GM15510 (cell line): ENCODE results near the gene CHTOP.
A peak's percentile ranks its signal among the peaks of the same experiment; 100 is the strongest.

Experiments
- POLR2A ChIP-seq: IDR thresholded peaks from 3 replicates; pipeline ENCODE4 v1.6.1; 2011; ENCODE audit warnings: borderline replicate concordance; ENCODE audit not compliant: insufficient read length; ENCODE audit errors: extremely low read depth

Gene CHTOP

GRCh38 chr1:153633754-153634665, at the start of gene CHTOP:
Gene CHTOP (plus strand): TSS chr1:153634066. CDS start chr1:153636589, 2,523 bp downstream.
- TF ChIP-seq POLR2A, result peak; percentile 90

- TF ChIP-seq POLR2A, result no peak
Observed at GRCh38 chr1:153585006-153585405, 48.9 kb upstream of the CHTOP start.

- no peak for TF ChIP-seq POLR2A
Observed at GRCh38 chr1:153586347-153586746, 47.5 kb upstream of the CHTOP start.

- no peak for TF ChIP-seq POLR2A
Observed at GRCh38 chr1:153587314-153587713, 46.6 kb upstream of the CHTOP start.

- TF ChIP-seq POLR2A, result no peak
Observed at GRCh38 chr1:153588482-153588881, 45.4 kb upstream of the CHTOP start.

- no peak for TF ChIP-seq POLR2A
Observed at GRCh38 chr1:153592748-153593147, 41.1 kb upstream of the CHTOP start.

GRCh38 chr1:153597206-153597605, 36.7 kb upstream of the CHTOP start:
- no peak for TF ChIP-seq POLR2A

GRCh38 chr1:153598309-153599172, 35.3 kb upstream of the CHTOP start:
- peak; percentile 49 for TF ChIP-seq POLR2A

- no peak for TF ChIP-seq POLR2A
Observed at GRCh38 chr1:153599847-153600246, 34.0 kb upstream of the CHTOP start.

- no peak for TF ChIP-seq POLR2A
Observed at GRCh38 chr1:153602749-153603148, 31.1 kb upstream of the CHTOP start.

- no peak for TF ChIP-seq POLR2A
Observed at GRCh38 chr1:153606194-153606593, 27.7 kb upstream of the CHTOP start.

GRCh38 chr1:153607381-153607780, 26.5 kb upstream of the CHTOP start:
- TF ChIP-seq POLR2A, result no peak

- no peak for TF ChIP-seq POLR2A
Observed at GRCh38 chr1:153608089-153608682, 25.7 kb upstream of the CHTOP start.

GRCh38 chr1:153608742-153609584, 24.9 kb upstream of the CHTOP start:
- no peak for TF ChIP-seq POLR2A
